DMS153 treated with DMSO at 0.1 percent for 48 hours (cell line): ENCODE measurements around the gene NAP1L5.

ENCODE experiments used
- DNase-seq: peaks from one replicate; lab custom pipeline; 2025; ENCODE audit not compliant: unreplicated experiment; lab: John Stamatoyannopoulos, UW

NAP1L5 gene, protein sequence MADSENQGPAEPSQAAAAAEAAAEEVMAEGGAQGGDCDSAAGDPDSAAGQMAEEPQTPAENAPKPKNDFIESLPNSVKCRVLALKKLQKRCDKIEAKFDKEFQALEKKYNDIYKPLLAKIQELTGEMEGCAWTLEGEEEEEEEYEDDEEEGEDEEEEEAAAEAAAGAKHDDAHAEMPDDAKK

DNA sequence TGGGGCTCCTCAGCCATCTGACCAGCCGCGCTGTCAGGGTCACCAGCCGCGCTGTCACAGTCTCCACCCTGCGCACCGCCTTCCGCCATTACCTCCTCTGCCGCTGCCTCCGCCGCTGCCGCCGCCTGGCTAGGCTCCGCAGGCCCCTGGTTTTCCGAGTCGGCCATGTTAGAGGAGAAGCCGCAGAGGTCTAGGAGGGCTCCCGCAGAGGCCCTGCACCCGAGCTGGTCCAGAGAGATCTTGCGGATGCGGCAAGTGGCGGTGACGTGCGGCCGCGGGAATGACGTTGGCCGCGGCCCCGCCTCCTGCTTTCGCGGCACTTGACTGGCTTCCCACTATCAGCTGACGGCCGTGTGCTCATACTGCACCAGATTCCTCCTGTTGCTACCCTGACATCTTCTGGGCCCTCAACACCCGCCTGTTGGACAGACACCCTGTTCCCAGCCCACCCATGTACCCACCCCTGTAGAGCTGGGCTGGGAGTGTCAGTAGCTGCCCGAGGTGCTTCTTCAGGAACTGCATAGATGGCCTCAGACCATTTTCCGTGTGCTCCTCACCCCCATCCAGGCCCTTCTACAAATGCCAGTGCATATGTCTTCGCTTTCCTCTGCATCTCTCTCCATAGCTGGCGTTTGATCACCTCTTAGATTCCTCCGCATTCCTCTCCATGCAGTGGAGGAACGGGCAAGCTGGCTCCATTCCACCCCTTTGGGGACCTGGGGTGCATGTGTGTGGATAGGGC lies at the start of gene NAP1L5:
TSS of gene NAP1L5 (minus strand) at position 242 of the 742 bp plus-strand sequence. CDS start at position 167, 75 bp downstream.
- DNase-seq: peak; percentile 13

DNA sequence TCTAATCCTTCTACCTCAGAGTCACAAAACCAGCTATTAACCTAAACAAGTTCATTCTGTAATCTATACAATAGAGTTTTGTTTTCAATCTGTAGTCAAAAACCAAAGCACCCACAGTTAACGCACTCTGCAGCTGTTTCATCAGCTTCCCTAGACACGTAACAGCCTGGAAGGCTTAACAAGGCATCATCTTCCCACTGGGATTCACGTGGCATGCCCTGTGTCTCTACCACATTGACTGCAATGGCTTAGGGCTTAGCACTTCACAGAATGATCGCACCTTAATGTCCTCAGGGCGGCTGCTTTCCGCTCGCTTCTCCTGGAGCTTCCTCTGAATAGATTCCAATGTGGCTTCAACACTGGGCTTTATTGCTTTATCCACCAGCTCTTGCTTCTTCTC lies 49.7 kb upstream of the NAP1L5 start:
- DNase-seq: no peak

GRCh38 chr4:88746206-88746605 lies 48.6 kb upstream of the NAP1L5 start:
- DNase-seq: no peak

GRCh38 chr4:88745581-88746163 lies 48.0 kb upstream of the NAP1L5 start:
- DNase-seq: no peak

GRCh38 chr4:88745175-88745574 lies 47.5 kb upstream of the NAP1L5 start:
- DNase-seq: no peak

- no peak for DNase-seq
These were observed 47.0 kb upstream of the NAP1L5 start for GRCh38 chr4:88744609-88745008.

DNA sequence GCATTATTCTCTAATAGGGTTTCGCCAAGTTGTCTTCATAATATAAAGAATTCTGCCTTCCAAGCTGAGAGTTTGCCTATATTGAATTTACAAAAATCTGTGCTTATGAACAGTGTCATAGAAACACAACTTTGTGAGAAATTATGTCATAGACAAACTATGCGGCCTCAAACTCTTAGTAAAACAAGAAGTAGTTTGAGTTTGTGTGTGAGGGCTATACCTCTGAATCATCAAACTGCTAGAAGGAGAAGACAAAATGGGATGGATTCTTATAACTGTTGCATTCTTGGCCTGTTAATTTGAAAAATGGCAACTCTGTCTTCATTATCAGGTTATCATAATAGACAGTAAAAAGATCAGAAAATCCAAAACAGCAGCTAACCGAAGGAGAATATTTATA lies 46.1 kb upstream of the NAP1L5 start:
- no peak for DNase-seq

DNA sequence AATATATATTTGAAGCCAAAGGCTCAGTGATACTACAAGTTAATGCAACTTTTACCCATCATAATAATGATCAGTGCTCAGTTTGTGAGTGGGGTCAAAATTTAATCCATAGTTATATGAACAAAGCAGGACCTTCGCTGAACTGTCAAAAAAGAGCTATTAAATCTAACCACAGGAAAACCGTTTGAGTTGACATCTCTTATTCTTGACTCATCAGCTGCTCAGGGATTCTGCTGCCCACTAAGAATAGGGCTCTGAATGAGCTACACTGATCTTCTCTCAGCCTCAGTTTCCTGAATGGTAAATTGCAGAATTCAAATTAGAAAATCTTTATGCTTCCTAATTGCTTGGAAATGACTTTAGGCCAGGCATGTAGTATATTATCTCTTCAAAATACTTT lies 44.9 kb upstream of the NAP1L5 start:
- DNase-seq: no peak

- DNase-seq: no peak
These were observed 40.6 kb upstream of the NAP1L5 start for GRCh38 chr4:88738180-88738579.

DNA sequence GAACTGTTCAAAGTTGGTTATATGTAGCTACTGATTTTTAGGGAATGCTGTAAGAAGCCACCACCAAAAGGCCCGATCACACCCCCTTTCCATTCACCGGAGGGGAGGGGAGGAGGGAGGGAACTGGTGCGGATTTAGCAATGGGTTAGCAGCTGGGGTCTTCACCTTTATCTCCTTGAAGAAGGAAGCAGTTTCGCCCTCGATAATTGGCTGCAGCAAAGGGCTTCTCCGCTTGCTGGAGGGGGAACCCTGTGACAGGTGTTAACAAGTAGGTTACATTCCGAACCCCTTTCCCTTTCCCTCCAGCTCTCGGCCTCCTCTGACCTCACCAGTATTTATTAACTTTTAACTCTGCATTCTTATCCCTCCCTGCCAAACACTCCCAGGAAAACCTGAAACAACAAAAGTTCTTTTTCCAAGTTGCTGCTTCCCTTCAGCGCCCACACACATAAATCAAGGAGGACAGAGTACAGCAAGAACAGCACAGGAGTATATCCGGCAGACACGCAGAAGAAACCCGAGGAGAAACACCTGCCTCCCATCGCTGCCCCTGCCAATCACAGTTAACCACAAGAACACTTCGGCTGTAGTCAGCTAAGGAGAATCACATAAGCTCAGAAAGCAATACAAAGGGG lies 39.8 kb upstream of the NAP1L5 start:
- DNase-seq: no peak

- no peak for DNase-seq
These were observed 38.6 kb upstream of the NAP1L5 start for GRCh38 chr4:88736264-88736663.

DNA sequence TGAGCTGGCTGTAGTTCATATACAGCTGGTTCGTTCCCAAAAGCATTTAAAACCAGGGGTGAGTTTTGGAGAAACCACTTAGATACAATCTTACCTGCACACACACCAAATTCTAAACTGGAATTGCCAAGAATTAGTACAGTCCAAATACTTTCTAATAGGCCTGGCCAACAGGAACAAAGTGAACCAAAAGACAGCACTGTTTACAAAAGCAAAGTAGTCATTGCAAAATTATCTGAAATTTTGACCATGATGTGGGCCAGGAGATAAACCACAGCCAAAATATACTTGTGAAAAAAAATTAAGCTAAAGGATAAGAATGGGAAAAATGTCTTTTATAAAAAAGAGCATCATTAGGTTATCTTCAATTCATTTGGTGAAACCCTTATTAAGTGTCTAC lies 37.9 kb upstream of the NAP1L5 start:
- DNase-seq: no peak

GRCh38 chr4:88734403-88734949 lies 36.8 kb upstream of the NAP1L5 start:
- no peak for DNase-seq

DNA sequence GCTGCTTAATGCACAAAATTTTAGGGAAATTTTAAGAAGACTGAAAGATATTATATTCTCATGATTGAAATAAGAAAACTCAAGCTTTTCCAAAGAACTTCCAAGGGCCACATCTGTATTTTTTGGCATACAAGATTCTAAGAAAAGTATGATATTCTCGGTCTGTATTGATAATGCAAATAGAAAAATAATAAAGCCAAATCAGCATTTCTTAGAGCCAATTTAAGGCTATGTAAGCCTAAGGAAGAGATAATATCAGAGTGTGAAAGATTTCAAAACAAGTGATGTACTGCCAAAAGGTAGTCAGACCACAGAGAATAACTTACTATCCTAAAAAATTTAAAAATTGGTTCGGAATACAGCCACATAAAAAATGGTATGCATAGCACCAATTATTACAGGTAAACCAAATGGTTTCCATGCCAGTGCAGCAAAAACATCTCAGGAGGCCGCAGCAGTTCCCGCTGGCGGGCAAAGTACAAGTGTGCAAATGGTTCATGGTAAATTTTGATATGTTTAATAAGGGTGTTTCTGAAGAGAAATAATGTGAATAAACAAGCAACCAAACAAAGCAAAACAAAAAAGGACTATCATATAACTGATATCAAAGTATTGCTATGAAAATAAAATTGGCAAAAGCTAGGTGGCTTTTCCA lies 35.2 kb upstream of the NAP1L5 start:
- DNase-seq: no peak

DNA sequence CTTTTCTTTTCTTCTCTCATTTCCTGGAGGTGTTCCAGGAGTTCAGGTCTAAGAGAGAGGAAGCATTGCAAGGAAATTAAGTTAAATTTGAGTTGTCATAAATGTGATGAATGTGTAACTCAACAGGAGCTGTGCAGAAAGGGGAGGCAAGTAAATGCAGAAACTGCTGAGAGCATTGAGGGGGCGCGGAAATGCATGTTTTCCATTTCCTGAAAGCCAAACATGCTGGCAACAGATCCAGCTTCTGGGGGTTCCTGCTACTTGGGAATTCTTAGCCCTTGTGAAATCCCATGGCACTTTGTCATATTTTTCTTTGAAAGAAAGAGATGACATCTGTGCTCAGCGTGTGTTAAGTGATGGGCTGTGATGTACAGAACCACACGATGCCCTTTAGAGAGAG lies 33.8 kb upstream of the NAP1L5 start:
- DNase-seq: no peak

DNA sequence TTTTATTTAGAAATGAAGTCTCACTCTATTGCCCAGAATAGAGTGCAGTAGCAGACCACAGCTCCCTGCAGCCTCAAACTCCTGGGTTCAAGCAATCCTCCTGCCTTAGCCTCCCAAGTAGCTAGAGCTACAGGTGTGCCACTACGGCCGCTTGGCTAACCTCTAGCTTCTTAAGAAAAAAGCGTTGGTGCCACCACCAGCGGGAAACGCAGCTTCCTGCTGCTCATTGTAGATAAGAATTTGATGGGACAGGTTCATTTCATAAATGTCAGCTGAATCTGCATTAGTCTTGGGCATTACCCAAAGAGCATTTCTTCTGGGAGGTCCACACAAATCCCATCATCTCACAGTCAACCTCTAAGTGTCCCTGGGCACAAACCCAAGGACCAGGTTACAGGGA lies 33.2 kb upstream of the NAP1L5 start:
- DNase-seq: no peak

DNA sequence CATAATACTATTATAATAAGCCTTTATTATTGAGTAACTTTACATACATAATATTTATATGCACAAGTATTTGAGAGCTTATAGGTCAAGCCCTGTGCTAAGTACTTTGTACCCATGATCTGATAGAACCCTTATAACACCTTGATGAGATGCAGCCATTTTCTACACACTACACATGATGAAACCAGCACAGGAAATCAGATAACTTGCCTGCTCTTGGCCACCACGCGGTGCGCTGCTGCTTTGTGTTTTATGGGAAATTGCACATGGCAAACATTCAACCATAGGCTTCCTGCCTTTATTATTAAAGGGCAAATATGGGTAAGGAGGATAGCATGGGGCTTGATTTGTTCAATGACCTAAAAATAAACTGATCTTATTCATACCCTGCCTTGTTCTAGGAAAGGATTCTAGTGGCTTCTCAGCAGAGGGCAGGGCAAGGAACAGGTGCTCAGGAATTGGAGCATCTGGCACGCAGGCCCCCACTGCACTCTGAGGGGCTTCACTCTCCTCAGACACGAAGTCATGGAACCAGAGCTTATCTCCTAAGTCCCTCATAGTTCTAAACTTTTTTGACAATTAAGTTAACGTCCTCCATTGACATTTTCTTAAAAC lies 31.6 kb upstream of the NAP1L5 start:
- DNase-seq: no peak

DNA sequence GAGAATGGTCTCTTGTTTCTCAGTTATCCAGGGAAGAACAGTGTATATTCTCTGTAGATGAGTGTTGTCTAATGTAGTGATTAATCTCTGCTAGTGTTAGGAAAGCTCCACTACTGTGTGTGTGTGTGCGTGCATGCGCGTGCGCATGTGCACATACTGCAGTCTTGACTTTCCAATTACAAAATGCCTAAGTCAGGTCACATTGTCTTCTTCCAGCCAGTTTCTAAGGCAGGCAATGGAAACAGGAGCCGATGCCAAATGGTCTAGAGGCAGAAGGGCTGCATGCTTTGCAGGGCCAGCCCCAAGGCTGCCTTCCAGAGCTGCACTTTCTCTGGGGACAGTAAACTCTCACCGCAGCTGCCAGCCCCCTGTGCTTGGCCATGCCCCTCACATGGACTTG lies 30.5 kb upstream of the NAP1L5 start:
- DNase-seq: no peak

DNA sequence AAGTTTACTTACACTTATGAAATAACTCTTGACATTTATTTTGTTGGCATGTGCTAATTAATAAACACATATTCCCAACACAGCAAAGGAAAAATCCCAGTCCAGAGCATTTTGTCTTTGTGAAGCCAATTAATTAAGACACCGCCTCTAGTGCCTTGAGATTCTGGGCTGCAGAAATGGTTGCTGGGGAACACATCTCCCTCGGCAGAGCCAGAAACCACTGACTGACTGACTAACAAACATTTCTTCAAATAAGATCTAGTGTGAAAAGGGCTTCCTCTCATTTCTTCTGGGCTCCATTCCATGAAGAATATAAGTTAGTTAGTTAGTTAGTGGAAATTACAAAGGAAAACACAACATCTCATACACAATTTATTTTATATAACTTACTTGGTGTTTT lies 28.4 kb upstream of the NAP1L5 start:
- DNase-seq: no peak

- no peak for DNase-seq
These were observed 27.5 kb upstream of the NAP1L5 start for GRCh38 chr4:88725143-88725542.

DNA sequence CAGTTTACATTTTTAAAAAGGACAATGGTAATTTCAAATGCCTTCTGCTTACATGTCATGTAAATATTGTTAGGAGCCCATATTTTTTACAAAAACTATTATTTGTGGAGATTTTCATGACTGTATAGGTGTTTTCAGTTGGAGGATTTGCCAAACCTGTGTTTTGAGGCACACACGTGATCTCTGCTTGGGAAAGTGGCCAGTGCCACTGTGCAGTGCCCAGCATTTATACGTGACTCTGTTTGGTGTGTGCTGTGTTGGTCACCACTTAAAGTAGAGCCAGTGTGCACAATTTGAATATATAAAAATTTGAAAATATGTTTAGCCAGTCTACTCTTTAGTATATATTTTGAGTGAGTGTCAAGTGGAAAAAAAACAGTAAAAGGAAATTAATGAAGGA lies 26.8 kb upstream of the NAP1L5 start:
- DNase-seq: no peak
